Neural progenitor cell (in vitro differentiated cells): Measurements from ENCODE around the gene JAG1. TPM values are rescaled to one million over a fixed set of nuclear protein-coding genes. Genes with fewer than 3 reads are reported as not detected.
"Not testable (repeated sequence)": the region's sequence is repeated elsewhere in the genome, so short reads cannot be mapped to it uniquely, and the experiment has no call there.

Experiments used
- DNase-seq: peaks from one replicate; pipeline ENCODE4 v3.0.0-alpha.2; 2016; ENCODE audit warnings: low spot score
- H2AFZ ChIP-seq: fragments of 200-600 bp; sonication (generic); replicated peaks from 2 replicates; pipeline ENCODE4 v1.6.1; 2016; ENCODE audit warnings: antibody characterized with exemption
- H3F3A ChIP-seq: fragments of 200-600 bp; sonication (generic); 2 replicates; pipeline ENCODE4 v1.6.1; 2016; ENCODE audit warnings: antibody characterized with exemption, low read depth
- H3K27ac ChIP-seq: fragments of 200-600 bp; sonication (generic); 2 replicates; pipeline ENCODE4 v1.5.1; 2016; ENCODE audit warnings: mild to moderate bottlenecking
- H3K27me3 ChIP-seq: fragments of 200-600 bp; sonication (generic); 2 replicates; pipeline ENCODE4 v1.6.1; 2016; ENCODE audit warnings: mild to moderate bottlenecking, moderate library complexity
- H3K36me3 ChIP-seq: fragments of 200-600 bp; sonication (generic); 2 replicates; pipeline ENCODE4 v1.5.1; 2016
- H3K4me1 ChIP-seq: fragments of 200-600 bp; sonication (generic); 2 replicates; pipeline ENCODE4 v1.6.1; 2016; ENCODE audit warnings: mixed run types
- H3K4me2 ChIP-seq: fragments of 200-600 bp; sonication (generic); 2 replicates; pipeline ENCODE4 v1.6.1; 2016
- H3K4me3 ChIP-seq: fragments of 200-600 bp; sonication (generic); 2 replicates; pipeline ENCODE4 v1.5.1; 2016
- H3K79me2 ChIP-seq: fragments of 200-600 bp; sonication (generic); 2 replicates; pipeline ENCODE4 v1.6.1; 2016; ENCODE audit warnings: low read depth
- H3K9ac ChIP-seq: fragments of 200-600 bp; sonication (generic); 2 replicates; pipeline ENCODE4 v1.6.1; 2016
- H3K9me3 ChIP-seq: fragments of 200-600 bp; sonication (generic); 2 replicates; pipeline ENCODE4 v1.5.1; 2016; ENCODE audit warnings: low read depth
- H4K20me1 ChIP-seq: fragments of 200-600 bp; sonication (generic); 2 replicates; pipeline ENCODE4 v1.6.1; 2016; ENCODE audit warnings: low read depth
- H3K27ac Mint-ChIP-seq: 3 replicates; pipeline ENCODE4 v1.8.0; 2021; ENCODE audit warnings: mixed read lengths
- H3K27me3 Mint-ChIP-seq: 2 replicates; pipeline ENCODE4 v1.8.0; 2022; ENCODE audit warnings: low read depth, mild to moderate bottlenecking, inconsistent platforms, moderate library complexity, mixed read lengths; ENCODE audit not compliant: insufficient read depth
- H3K36me3 Mint-ChIP-seq: 3 replicates; pipeline ENCODE4 v1.8.0; 2021; ENCODE audit warnings: mixed read lengths
- H3K4me1 Mint-ChIP-seq: 3 replicates; pipeline ENCODE4 v1.8.0; 2021; ENCODE audit warnings: mixed read lengths
- H3K4me3 Mint-ChIP-seq: 3 replicates; pipeline ENCODE4 v1.8.0; 2021; ENCODE audit warnings: mild to moderate bottlenecking, moderate library complexity, mixed read lengths
- H3K9me3 Mint-ChIP-seq: 3 replicates; pipeline ENCODE4 v1.8.0; 2020; ENCODE audit warnings: mixed read lengths
- EZH2 ChIP-seq: fragments of 200-600 bp; sonication (generic); IDR thresholded peaks from 2 replicates; pipeline ENCODE4 v1.6.1; 2017; ENCODE audit warnings: antibody characterized with exemption, mild to moderate bottlenecking, moderate library complexity
- EZH2phosphoT487 ChIP-seq: fragments of 200-600 bp; sonication (generic); IDR thresholded peaks from 2 replicates; pipeline ENCODE4 v1.6.1; 2017; ENCODE audit warnings: antibody characterized with exemption
- total RNA-seq: library from RNA; depleted of rRNA; stranded (reverse); fragments of >200 nt; gene quantifications from 2 replicates; pipeline ENCODE4 v1.2.3, GENCODE V29; 2015; ENCODE audit warnings: low replicate concordance
- TF ChIP-seq, protein P1 (sequence below): fragments of 200-600 bp; sonication (generic); IDR thresholded peaks from 2 replicates; pipeline ENCODE4 v1.5.1; 2017; ENCODE audit warnings: antibody characterized with exemption, mild to moderate bottlenecking

JAG1 gene
- total RNA-seq, 1 donor from 2014 or later = 129 TPM

DNA sequence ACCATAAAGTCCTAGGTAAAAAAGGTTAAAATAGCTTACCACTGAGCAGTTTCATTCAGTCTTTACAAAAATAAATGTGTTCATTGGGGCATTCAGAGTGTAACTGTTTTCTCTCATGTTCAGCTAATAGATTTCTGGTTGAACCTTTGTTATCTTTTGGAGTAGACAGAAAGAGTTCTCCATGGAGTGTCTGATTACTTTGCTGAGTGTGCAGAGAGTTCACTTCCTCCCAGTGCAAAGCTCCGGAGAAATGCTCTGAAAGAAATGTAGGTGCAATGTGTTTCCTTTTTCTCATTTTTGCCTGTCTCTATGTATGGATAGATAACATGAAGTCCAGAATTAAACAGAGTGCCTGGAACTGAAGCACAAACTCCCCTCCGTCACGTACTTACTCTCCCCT, 52.6 kb downstream of the JAG1 start:
- peaks cover 8% of the 10 kb centered on the region for H3K9me3 Mint-ChIP-seq
- TF ChIP-seq EZH2phosphoT487 (no peak), EZH2 (no peak)
- TF ChIP-seq, protein P1, sequence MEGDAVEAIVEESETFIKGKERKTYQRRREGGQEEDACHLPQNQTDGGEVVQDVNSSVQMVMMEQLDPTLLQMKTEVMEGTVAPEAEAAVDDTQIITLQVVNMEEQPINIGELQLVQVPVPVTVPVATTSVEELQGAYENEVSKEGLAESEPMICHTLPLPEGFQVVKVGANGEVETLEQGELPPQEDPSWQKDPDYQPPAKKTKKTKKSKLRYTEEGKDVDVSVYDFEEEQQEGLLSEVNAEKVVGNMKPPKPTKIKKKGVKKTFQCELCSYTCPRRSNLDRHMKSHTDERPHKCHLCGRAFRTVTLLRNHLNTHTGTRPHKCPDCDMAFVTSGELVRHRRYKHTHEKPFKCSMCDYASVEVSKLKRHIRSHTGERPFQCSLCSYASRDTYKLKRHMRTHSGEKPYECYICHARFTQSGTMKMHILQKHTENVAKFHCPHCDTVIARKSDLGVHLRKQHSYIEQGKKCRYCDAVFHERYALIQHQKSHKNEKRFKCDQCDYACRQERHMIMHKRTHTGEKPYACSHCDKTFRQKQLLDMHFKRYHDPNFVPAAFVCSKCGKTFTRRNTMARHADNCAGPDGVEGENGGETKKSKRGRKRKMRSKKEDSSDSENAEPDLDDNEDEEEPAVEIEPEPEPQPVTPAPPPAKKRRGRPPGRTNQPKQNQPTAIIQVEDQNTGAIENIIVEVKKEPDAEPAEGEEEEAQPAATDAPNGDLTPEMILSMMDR = no peak
- H3K27ac Mint-ChIP-seq = peak overlapping the region; percentile 92

DNA sequence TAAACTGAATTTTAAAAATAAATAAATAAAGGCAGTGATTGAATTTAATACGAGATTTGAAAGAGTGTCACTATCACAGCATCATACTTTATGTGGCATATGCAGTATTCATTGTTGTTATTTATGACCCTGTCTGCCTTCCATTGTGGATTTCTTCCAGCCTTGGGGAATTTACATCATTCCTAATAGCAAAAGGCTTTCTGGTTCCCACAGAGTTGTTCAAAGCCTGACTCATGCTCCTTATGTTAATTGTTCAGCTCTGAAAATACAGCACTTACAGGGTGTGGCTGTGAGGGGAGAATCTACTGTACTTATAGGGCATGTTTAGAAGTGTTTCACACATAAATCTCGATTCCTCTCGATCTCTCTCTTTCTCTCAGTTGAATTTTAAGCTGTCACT, 54.4 kb downstream of the JAG1 start:
- Mint-ChIP-seq H3K9me3 (peaks cover 9% of the 10 kb centered on the region), H3K4me3 (no peak overlapping the region), H3K27ac (no peak overlapping the region), H3K4me1 (peaks cover 57% of the 10 kb centered on the region), H3K36me3 (peaks cover 15% of the 10 kb centered on the region), H3K27me3 (peaks cover 8% of the 10 kb centered on the region)
- Histone ChIP-seq H3K9ac (no peak overlapping the region), H3F3A (peaks cover 26% of the 10 kb centered on the region), H3K27ac (peak overlapping the region; percentile 74), H2AFZ (no peak overlapping the region), H3K27me3 (no peaks in the 10 kb centered on the region), H4K20me1 (no peaks in the 10 kb centered on the region), H3K79me2 (no peaks in the 10 kb centered on the region), H3K36me3 (no peaks in the 10 kb centered on the region), H3K4me2 (peak overlapping the region; percentile 58), H3K4me3 (no peak overlapping the region), H3K4me1 (peaks cover 49% of the 10 kb centered on the region), H3K9me3 (no peaks in the 10 kb centered on the region)
- peak; percentile 40 for DNase-seq
- TF ChIP-seq EZH2 = no peak
- TF ChIP-seq, protein P1 = no peak
- TF ChIP-seq EZH2phosphoT487 = no peak

More for the DNA sequence above, 52.6 kb downstream of the JAG1 start:
- H3K9me3 ChIP-seq = no peaks in the 10 kb centered on the region
- H3K27me3 Mint-ChIP-seq = peaks cover 6% of the 10 kb centered on the region
- no peaks in the 10 kb centered on the region for H3K36me3 ChIP-seq
- H2AFZ ChIP-seq = no peak overlapping the region
- DNase-seq = no peak
- no peaks in the 10 kb centered on the region for H3K27me3 ChIP-seq
- H3K79me2 ChIP-seq = no peaks in the 10 kb centered on the region
- H3K4me1 Mint-ChIP-seq = peaks cover 65% of the 10 kb centered on the region
- H3K27ac ChIP-seq = no peak overlapping the region
- H3K4me3 ChIP-seq = no peak overlapping the region
- H3K4me3 Mint-ChIP-seq = no peak overlapping the region
- H3K36me3 Mint-ChIP-seq = peaks cover 15% of the 10 kb centered on the region
- no peak overlapping the region for H3K9ac ChIP-seq
- peaks cover 49% of the 10 kb centered on the region for H3K4me1 ChIP-seq
- no peaks in the 10 kb centered on the region for H4K20me1 ChIP-seq
- peaks cover 26% of the 10 kb centered on the region for H3F3A ChIP-seq
- peak overlapping the region; percentile 41 for H3K4me2 ChIP-seq

DNA sequence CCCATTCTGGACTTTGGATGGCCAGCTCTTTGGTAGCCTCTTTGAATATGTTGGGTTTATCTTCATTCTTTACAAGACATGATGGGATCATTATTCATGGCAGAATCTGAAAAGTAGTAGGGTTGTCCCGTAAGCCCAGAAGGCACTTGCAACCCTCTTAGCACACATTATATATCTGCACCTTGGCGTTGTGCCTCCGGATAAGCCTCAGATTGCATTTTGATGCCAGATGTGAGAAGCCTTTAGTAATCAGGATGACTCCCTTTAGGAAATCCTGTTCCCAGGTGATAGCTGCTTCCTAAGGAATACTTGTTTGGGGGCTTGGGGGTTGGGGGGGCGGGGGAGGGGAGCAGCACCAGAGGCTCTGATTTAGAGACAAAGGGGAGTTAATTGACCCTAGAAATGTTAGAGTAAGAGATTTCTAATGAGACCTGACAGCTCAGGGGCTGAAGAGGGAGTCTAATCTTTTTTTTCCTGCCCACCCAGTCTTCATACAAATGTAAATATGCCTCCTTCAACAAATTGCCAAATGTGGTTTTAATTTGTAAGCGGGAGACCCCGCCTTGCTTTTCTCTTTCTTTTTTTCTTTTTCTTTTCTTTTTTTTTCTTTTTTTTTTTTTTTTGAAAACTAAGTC, 55.1 kb downstream of the JAG1 start:
- Histone ChIP-seq H3K4me2 (peak overlapping the region; percentile 58), H3K27ac (peak overlapping the region; percentile 74), H3F3A (peaks cover 26% of the 10 kb centered on the region), H3K4me1 (peaks cover 49% of the 10 kb centered on the region), H4K20me1 (no peaks in the 10 kb centered on the region), H3K9me3 (no peaks in the 10 kb centered on the region), H3K79me2 (no peaks in the 10 kb centered on the region), H3K4me3 (no peak overlapping the region), H3K9ac (no peak overlapping the region), H2AFZ (no peak overlapping the region), H3K27me3 (no peaks in the 10 kb centered on the region), H3K36me3 (no peaks in the 10 kb centered on the region)
- peak; percentile 59 for DNase-seq
- Mint-ChIP-seq H3K27ac (peak overlapping the region; percentile 77), H3K27me3 (peaks cover 8% of the 10 kb centered on the region), H3K4me1 (peaks cover 52% of the 10 kb centered on the region), H3K36me3 (peaks cover 13% of the 10 kb centered on the region), H3K9me3 (peaks cover 5% of the 10 kb centered on the region), H3K4me3 (no peak overlapping the region)
- TF ChIP-seq, protein P1 = no peak
- TF ChIP-seq EZH2phosphoT487 (no peak), EZH2 (no peak)

DNA sequence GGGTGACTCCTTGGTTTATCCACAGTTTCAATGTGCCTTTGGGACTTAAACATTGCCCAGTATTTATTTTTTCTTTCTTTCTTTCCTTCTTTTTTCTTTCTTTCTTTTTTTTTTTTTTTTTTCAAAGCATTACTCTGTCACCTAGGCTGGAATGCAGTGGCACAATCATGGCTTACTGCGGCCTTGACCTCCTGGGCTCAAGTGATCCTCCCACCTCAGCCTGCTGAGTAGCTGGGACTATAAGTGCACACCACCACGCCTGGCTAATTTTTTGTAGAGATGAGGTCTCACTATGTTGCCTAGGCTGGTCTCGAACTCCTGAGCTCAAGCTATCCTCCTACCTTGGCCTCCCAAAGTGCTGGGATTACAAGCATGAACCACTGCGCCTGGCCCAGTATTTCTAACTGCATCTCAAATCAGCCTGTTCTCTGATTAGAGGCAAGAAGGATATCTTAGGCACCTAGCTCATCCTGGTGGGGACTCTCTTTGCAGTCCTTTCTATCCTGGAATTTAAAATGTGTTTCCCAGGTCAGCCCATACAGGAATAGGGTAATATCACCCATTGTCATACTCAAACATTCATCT, 56.2 kb downstream of the JAG1 start:
- not testable (repeated sequence) for H3K79me2 ChIP-seq, H3K36me3 ChIP-seq, H3K27ac ChIP-seq, H3K4me2 ChIP-seq, H4K20me1 ChIP-seq, H3K27me3 ChIP-seq, H3K27me3 Mint-ChIP-seq, H2AFZ ChIP-seq, H3K9ac ChIP-seq, H3K4me3 Mint-ChIP-seq, H3K9me3 ChIP-seq, H3K4me3 ChIP-seq, H3K9me3 Mint-ChIP-seq, DNase-seq
- Mint-ChIP-seq H3K27ac (peak overlapping the region; percentile 47), H3K36me3 (peaks cover 15% of the 10 kb centered on the region), H3K4me1 (peaks cover 50% of the 10 kb centered on the region)
- H3F3A ChIP-seq = peaks cover 26% of the 10 kb centered on the region
- peaks cover 46% of the 10 kb centered on the region for H3K4me1 ChIP-seq
